Measurements from ENCODE around the gene PIK3R6.
"Not testable (repeated sequence)": the region's sequence is repeated elsewhere in the genome, so short reads cannot be mapped to it uniquely, and the experiment has no call there.

Gene PIK3R6

DNA sequence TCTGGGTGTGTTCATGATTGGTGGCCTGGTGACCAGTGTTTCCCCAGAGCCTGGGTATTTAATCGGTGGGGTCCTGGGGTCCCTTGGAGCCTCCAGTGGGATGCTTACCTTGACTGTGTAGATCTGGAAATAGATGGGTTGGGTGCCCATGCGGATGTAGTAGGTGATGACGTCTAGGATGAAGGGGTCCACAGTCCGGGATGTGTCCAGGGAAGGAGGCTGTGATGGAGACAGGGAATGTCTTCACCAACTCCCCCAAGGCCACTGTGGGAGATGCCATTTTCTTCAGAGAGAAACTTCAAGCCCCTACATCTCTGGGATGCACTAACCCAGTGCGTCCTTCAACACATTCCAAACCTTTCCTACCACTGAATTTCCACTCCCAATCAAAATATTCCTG lies 44.2 kb downstream of the PIK3R6 start:
- no peak for DNase-seq

DNA sequence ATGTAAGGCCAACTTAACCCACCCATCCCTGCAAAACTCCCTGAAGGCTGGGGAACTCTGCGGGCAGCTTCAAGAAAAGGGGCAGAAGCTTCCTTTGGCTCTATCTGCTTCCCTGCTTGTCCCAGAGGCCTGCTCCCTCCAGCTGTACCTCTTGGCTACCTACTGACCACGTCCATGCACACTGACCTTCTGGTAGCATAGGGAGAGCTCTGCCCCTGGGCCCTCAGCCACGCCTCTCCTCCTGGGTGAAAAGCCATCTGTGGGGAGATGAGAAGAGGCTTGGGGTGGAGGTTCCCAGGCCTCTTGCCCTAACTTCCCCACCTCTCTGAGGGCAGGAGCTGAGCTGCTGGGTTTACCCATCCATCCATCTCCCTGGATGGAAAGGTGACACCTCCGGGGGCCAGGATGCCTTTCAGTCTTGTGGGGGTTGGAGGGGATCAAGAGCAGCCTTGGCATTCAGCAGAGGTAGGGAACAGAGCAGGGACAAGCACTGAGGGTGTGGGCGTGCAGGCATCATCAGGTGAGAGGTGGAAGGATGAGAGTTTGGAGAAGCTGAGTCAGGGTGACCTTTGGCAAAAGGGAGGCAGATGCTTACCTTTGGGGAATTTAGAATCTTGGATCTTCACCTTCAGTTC lies 45.0 kb downstream of the PIK3R6 start:
- no peak for DNase-seq

DNA sequence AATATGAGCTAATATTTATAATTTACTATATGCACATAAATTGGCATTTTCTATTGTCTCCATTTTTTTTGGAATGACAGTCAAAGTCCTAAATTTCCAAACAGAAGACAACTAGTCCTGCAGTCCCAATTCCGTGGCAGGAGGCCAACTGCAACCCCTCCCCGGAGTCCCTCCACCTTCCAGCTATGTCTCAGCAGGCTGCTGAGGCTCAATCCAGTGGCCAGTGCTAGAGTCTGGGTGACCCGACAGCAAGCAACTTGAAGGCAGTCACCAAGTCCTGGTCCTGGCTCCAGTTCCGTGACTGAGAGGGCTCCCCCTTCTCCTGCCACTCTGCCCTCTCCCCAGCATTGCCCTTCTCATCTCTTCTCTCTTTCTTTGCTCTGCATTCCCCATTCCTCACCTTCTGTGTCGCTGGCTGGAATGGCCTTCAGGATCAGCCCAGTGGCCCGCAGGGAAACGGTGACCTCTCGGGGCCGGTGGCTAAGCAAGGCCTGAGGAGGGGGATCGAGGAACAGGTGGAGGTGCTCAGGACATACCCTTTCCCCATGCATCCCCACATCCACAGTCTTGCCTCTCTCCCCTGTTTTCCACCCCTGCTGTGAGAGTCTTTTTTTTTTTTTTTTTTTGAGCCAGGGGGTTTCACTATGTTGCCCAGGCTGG lies 45.9 kb downstream of the PIK3R6 start:
- DNase-seq, result no peak

DNA sequence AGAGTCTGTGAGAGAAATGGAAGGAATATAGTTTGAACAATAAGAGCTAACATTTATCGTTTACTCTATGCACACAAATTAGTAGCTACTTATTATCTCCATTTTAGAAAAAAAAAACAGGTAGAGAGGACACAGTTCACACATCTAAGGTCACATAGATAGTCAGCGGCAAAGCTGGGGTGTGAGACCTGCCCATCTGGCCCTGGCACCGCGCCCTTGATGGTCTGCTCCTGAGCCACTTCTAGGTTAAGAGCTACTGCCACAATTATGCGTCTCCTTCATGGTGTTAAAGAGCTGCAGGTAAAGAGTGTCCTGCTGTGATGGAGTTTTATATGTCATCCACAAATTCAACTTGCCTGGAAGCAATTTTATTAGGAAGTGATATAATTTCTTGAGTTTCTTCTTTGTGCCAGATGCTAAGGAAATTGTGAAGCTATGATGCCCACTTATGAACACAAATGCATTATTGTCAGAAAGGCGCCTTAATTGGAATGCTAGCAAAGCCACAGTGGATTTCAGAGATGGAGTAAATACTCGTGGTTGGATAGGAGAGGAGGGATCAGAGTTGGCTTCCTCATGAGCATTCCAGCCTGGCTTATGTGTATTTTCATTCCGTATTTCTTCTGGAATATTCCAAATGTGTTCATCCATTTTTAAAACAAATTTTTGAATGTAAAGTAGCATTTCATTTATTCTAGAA lies 47.0 kb downstream of the PIK3R6 start:
- DNase-seq, result no peak

DNA sequence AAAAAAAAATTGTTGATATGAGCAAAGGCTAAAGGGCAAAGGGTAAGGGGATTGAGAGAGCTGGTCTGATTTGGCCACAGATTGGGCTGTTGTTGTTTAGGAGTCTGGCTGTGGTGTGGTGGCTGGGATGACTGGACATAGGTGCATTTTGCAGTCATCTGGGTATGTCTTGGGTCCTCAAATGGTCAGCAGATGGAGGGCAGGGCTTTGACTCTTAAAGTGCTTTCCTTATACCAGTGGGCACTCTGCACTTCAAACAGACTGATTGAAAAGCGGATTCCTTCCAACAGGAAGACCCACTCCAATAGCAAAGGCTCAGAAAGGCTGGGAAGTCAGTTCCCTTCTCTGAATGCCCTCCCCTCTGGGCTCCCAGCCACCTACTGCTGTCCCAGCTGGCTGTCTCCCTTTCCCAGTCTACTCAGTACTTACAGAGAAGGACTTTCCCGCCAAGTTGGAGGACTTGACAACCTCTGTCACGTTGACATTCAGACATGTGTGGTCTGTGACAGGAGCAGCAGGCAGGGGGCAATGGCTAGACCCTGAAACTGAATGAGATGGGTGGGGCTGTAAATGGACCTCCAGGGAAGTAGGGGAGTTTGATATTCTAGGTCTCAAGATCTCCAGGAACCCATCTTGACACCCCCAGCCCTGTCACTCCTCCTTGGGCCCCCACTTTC lies 48.7 kb downstream of the PIK3R6 start:
- DNase-seq, result no peak

DNA sequence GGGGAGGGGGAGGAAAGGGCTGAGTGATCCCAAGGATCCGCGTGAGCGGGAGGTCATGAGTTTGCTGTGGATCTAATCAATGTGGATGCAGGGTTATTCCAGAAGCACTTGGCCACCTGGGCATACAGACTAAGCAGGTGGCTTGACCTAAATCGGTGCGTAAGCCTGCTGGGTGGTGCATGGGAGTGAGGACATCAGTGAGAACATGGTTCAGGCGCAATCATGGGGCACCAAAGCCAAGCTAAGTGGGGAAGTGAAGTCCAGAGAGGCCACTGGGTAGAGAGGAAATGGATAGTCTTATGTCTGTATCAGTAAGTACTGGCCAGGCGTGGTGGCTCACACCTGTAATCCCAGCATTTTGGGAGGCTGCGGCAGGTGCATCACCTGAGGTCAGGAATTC lies 49.4 kb downstream of the PIK3R6 start:
- no peak for DNase-seq

DNA sequence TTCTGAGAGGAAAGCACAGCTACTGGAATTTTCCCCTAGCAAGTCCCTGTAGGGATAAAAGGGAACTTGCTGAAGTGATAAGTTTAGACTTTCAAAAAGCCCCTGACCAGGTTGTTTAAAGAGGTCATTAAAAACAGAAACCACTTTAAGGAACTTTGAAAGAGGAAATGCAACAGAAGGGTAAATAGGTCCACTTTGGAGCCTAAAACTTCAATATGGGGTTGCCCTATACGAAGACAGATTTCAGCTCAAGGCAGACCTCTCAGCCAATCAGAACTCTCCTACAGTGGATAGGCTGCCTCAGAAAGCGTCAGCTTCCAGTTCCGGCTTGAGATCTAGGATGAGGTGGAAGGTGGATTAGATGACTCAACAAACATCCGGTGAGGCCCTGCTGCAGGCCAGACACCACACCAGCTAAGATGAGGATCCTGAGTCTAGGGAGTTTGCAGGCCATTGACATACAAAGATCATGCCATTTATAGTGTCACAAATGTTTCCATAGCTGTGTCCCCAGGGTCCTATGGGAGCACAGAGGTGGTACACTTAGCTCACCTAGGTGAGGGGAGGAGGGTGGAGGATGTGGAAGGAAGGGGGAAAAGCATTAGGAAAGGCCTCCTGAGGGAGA lies 60.4 kb downstream of the PIK3R6 start:
- DNase-seq, result no peak

DNA sequence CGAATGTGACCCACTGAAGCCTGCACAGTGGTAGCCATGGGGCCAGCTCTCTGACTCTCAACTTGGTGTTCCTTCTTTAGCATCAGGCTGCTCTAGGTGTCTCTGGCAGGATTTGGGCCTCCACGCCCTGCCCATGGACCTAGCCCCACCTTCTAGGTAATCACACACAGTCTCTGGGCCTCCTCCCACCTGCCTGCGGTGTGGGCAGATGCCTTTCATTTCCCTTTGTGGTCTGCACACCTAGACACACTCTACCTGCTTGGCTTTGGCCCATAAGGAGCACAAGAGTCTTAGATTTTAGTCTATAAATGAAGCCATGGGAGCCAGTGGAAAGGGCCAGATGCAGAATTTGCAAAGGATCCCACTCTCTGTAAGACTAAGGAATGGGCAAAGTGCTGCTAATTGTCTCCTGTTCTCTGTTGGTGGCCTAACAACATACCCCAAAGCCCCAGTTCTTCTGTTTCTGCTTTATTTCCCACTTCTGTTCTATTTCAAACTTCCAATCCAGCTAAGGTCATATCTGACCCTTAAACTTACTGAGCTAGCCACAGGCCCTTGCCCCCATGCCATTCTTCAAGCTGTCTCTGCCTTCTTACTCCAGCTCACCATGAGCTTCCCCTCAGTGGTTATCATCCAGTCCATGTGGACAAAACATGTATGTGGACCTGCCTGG lies 61.1 kb downstream of the PIK3R6 start:
- DNase-seq, result no peak

DNA sequence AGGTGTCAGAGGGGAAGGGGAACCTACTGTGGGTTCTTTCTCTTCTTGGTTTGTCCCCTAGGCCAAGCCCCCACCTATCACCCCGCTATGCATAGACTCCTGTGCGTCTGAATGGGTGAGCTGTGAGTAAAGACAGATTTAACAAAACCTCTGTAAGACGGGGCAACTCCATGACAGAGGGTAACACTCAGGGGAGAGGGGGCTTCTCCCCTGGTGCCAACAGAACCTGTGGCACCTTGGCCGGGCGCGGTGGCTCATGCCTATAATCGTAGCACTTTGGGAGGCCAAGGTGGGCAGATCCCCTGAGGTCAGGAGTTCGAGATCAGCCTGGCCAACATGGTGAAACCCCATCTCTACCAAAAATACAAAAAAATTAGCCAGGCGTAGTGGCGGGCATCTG lies 62.1 kb downstream of the PIK3R6 start:
- DNase-seq, result not testable (repeated sequence)

DNA sequence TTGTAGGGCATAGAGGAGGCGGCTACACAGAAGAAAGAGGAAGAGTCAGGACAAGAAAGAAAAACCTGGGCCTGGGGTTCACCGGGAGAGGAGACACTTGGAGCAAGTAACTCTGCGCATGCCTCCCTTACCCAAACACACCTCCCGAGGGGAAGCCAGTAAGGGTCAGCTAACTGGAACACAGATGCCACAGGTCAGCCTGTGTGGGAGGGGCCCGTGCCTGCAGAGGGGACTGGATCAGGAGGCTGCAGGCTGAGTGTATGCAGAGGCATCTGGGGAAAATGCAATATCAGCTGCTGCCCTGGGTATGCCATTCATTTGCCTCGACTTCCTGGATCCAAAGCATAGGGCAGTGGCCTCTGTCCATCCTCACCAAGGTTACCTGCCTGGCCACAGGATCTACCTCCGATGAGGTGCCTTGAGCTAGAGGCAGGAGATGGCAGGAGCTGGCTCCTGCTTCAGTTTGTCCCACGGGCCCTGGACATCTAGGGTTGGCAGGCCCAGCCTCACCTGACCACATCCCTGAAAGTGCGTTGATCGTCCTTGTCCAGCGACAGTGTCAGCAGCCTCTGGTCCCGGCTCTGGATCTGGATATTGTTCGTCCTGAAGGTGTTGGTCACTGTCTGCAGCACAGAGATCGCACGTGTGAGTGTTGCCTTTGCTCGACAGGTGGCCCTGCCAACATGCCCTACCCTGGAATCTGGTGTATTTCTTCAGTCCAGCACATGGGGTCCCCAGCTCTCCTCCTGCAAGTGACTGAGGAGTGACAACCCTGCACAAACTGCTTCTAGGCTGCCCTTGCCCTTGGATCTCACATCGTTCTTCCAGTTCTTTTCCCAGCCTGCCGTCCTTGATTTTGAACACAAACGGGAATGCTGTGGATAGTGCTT lies 63.7 kb downstream of the PIK3R6 start:
- DNase-seq, result no peak

DNA sequence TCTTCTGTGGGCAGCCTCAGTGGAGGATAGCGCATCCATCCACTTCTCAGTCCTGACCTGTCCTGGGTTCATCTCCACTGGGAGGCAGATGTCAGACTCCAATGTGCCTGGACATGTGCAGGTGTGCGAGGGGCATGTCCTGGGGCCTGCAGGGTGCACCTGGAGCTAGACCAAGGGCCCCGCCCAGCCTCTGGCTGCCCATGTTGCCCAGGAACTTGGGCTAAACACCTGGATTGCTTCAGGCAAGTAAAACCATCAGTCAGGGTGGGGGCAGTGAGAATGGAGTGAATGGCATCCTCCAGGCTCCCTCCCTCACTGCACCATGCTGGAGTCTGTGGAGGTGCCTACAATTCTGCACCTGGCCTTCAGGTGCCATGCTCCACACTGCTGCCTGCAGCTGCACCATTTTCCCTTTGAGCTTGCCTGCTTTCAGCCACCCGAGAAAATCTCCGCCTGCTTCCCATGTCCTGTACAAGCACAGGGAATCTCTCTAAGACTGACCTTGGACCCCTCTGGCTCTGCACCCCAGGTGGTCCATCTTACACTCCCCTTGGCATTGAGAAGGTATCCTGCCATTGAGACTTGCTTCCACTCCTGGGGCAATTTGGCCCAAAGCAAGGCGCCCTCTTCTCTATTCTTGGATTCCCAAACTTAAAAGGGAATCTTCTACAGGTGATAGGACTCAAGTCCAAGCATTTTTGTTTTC lies 66.2 kb downstream of the PIK3R6 start:
- DNase-seq, result no peak

DNA sequence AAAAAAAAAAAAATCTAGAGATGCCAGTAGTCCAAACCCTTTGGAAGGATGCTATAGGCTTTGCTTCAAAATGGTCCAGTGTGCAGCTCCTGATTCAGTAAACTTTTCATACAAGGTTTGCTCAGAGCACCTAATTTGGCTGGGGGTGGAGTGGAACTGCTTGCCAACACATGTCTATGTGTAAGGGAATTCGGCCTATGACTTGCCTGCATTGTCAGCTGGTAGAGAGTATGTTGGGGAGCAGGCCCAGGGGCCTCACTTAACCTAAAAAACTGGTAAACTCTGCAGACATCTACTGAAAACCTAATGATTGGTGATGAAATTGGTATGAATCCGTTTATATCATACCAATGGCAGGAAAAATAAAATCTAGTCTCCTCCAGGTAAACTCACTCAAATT lies 66.8 kb downstream of the PIK3R6 start:
- DNase-seq, result no peak

DNA sequence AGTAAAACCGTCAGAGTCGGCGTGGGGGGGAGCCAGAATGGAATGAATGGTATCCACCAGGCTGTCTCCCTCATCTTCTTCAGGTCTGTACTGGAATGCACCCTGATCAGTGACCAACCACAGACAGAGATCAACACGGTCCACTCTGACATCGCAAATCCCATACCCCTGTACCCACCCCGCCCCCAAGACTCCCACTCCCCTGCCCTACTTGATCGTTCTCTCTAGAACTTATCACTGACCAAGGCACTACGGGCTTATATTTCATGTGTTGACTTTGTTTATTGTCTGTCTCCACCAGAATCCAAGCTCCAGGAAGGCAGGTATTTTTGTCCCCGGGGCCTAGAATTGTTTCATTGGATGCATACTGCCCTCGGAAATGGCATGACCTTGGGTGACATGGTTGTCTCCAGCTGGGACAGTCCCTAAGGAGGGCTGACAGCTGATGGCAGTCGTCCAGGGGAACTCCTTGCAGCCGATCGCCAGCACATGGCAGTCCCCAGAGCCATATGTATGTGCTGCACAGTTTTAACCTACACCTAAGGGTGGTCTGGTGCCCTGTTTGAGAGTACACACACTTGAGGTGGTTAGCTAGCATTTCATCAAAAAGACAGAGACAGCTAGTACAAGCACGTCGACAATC lies 67.8 kb downstream of the PIK3R6 start:
- no peak for DNase-seq

DNA sequence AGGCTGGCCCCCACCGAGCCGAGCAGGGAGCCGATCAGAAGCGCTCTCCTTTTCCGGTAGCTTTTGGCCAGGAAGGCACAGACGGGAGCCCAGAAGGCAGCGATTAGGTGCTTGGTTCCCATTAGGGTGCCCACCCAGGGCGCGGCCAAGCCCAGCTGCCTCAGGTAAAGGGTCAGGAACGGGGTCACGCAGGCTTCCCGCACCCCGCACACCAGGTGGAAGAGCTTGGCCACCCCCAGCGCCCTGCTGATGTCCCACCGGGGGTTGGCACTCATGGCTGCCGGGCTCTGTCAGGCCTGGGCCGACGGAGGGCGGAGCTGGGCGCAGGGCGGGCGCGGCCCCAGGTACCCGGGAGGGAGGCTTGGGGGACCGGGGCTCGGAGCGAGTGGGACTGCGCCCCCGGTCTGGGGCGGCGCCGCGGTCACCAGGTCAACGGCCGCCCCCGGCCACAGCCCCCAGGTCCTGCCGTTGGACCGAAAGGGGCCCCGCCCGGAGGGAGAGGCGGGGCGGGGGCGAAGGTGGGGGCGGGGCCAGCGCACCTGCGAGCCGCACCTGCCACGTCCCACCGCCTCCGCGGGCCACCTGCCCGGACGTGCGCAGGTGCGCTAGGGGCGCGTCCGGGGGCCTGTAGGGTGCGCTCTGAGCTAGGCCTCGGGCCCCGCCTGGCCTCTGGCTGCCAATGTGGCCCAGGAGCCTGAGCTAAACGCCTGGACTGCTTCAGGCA lies 68.5 kb downstream of the PIK3R6 start, which contains the start of gene MFSD6L:
Gene MFSD6L, minus strand, starts transcription at position 520 of the 724 bp plus-strand sequence. Its CDS starts 245 bp downstream, at position 275.
- no peak for DNase-seq

DNA sequence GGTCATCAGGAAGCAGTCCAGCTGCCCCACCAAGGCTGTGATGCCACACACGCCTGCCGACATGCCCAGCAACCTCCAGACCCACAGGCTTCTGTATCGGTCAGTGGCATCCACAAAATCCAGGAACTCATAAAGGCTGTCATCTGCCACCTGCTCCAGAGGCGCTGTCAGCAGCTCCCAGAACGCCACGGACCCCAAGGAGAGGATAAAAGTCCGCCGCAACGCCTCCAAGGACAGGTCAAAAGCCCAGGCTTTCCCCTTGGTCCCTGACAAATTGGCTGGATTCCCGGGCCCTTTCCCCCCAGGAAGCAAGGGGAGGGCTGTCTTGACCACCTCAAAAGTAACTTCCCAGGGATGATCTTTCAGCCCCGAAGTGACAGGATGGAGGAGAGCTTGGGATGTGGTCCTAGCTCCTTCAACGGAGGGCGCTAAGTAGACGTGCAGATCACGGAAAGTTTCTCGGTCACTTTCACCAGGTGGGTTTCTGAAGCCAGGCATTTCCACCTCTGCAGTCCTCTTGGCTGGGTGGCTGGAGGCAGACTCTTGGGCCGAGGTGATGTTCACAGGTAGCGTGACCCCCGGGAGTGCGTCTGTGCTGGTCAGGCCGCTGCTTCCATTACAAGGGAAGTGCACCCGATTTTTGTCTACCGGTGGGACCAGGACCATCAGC lies 69.2 kb downstream of the PIK3R6 start:
- no peak for DNase-seq

DNA sequence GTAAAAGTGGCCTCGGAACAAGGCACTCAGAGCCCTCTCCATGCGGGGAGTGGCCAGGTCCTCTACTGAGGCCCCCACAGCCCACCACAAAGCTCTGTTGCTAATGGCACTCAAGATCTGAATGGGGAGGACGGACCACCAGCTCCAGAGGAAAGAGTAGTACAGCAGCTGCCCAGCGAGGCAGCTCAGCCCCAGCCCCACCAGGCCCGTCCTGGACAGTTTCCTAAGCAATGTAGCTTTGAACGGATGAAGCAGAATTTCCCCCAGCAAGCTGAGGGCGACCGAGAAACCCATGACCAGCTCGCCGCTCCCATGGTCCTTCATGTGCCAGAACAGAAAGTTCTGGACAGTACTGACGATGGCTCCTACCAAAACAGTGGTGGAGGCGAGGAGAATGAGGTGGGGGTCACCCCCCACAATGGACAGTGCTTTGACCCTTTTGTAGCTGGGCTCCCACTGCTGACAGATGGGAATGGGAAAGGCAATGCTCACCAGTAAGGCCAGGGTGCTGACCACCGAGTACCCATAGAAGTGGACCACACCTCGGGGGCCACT lies 69.8 kb downstream of the PIK3R6 start:
- DNase-seq, result no peak

DNA sequence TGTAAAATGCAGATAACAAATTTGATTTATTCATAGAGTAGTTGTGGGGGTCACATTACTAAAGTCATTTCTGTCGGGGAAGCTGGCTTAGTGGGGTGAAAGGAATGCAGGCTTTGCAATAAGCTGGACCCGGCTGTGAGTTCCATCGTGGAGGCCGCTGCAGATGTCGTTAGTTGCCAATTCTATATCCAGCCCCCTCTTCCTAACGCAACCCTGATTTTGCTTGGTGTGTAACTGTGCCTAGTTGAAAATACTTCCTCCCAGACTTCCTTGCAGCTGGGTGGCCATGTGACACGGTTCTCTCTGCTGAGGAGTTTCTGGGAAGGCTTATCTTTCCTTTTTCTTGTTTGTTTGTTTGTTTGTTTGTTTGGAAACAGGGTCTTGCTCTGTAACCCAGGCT lies 72.8 kb downstream of the PIK3R6 start:
- no peak for DNase-seq

DNA sequence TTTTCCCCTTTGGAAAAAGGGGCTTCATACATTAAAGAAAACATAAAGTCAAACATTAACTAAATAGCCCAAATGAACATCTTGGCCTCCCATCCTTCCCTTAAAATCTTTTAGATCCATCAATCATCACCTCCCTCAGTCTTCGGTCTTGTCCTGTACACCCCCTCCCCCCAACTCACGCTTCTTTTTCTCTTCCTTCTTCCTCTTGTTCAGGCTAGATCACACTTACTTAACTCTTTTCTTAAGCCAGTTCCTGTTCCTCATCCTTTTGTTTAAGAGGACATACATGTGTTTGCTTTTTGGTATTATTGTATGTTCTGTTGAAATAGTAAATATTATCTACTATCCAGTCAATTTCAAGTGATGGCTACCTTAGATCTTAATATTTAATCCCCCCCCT lies 73.8 kb downstream of the PIK3R6 start:
- no peak for DNase-seq

DNA sequence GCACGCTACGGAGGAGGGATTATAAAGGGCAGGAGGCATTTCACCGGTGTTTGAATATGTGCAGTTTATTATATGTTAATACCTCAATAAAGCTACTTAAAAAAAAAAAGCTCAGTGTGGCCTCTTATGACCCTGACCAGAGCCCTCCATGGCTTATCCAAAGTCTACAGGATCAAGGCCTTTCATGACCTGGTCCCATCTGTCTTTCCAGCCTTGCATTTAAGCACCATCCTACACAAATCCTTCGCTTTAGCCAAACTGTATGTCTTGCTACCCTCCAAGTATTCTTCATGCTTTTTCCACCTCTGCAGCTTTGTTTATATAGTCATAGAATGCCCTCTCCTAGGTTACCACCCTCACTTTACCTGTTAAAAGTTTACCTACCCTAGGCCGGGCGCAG lies 74.8 kb downstream of the PIK3R6 start:
- DNase-seq, result no peak

Data from activated CD8-positive, alpha-beta memory T cell treated with anti-CD3 and anti-CD28 coated beads, Interleukin-2, amount 50 U/mL, for 4 hours (primary cell).